Measurements from ENCODE around the gene COL19A1. TPM values are rescaled to one million over a fixed set of nuclear protein-coding genes. Genes with fewer than 3 reads are reported as not detected.

The COL19A1 gene
- total and polyA plus RNA-seq, 9 of the 15 experiments (the other 6 are each of a cell fraction or from before 2014, with no cell fraction given): not detected

GRCh38 chr6:70129341-70129740 lies 263.0 kb downstream of the COL19A1 start:
- 0% methylated on average over 3 of the region's 3 CpGs for WGBS (ENCODE audit: insufficient coverage, low coverage, missing lambda C conversion rate)
- H3K9ac ChIP-seq (ENCODE audit: insufficient read depth in 1 of 2, low read depth in 2 of 2, low read length in 2 of 2): no peak overlapping the region
- no peak overlapping the region for H3K4me2 ChIP-seq (ENCODE audit: insufficient read depth, low read length)
- DNase-seq (ENCODE audit: extremely low read depth in 1 of 4, low spot score in 3 of 4) (no peak), FAIRE-seq (no peak), ATAC-seq (no peak)
- intact Hi-C loops (cut with micrococcal nuclease) (no loop called here), in situ Hi-C loops (cut with MboI) (no loop called here)
- ChIA-PET CTCF (ENCODE audit: low intra/inter-chr PET ratio) (no interaction called here), POLR2A (interaction anchor here (0.8 kb wide), 1 partner anchor 14 kb away, joined by 7 read pairs; no protein-coding TSS in a partner anchor)
- no peaks in the 10 kb centered on the region for H3K9me1 ChIP-seq (ENCODE audit: control insufficient read depth, insufficient read depth, low read length)
- H3K27me3 ChIP-seq (ENCODE audit: control insufficient read depth in 2 of 2, insufficient read depth in 2 of 2, low read length in 2 of 2): peaks cover 0 to 5% of the 10 kb centered on the region in 2 experiments; a peak in 2 of 5 replicates
- H4K20me1 ChIP-seq (replicated peaks; ENCODE audit: control insufficient read depth, insufficient read depth, low read length): no peaks in the 10 kb centered on the region
- H3K27ac ChIP-seq (ENCODE audit: extremely low read depth, low read depth, low read length): no peak overlapping the region
- no peaks in the 10 kb centered on the region for H3K36me3 ChIP-seq (ENCODE audit: control insufficient read depth, insufficient read depth, low read length)
- no TSS peak for BruUV-seq (replicated peaks)
- no peak for TF ChIP-seq POLR2G (IDR thresholded peaks at IDR 0.05; ENCODE audit: low read depth, low read length)
- TF ChIP-seq RUNX1 (IDR thresholded peaks at IDR 0.05; ENCODE audit: low read depth): no peak
- no peaks in the 10 kb centered on the region for H3K9me3 ChIP-seq (replicated peaks; ENCODE audit: control insufficient read depth, insufficient read depth, low read depth, low read length)
- H3K4me1 ChIP-seq (replicated peaks in 1 of 2; ENCODE audit: control insufficient read depth in 2 of 2, insufficient read depth in 2 of 2, low read length in 2 of 2): no peaks in the 10 kb centered on the region
- H3K79me2 ChIP-seq (ENCODE audit: control insufficient read depth, insufficient read depth, low read length): no peaks in the 10 kb centered on the region
- H2AFZ ChIP-seq (ENCODE audit: low read depth, low read length): no peak overlapping the region
- no peak overlapping the region for H3K4me3 ChIP-seq

GRCh38 chr6:70130865-70131264 lies 264.5 kb downstream of the COL19A1 start:
- no peak overlapping the region for H3K4me3 ChIP-seq
- H4K20me1 ChIP-seq (replicated peaks; ENCODE audit: control insufficient read depth, insufficient read depth, low read length): no peaks in the 10 kb centered on the region
- no peaks in the 10 kb centered on the region for H3K9me3 ChIP-seq (replicated peaks; ENCODE audit: control insufficient read depth, insufficient read depth, low read depth, low read length)
- no TSS peak for BruUV-seq (replicated peaks)
- H3K27me3 ChIP-seq (ENCODE audit: control insufficient read depth in 2 of 2, insufficient read depth in 2 of 2, low read length in 2 of 2): peaks cover 0 to 5% of the 10 kb centered on the region in 2 experiments; a peak in 2 of 5 replicates
- no peak overlapping the region for H3K27ac ChIP-seq (ENCODE audit: extremely low read depth, low read depth, low read length)
- POLR2A ChIA-PET: no interaction called here
- intact Hi-C loops (cut with micrococcal nuclease): no loop called here
- H3K9me1 ChIP-seq (ENCODE audit: control insufficient read depth, insufficient read depth, low read length): no peaks in the 10 kb centered on the region
- in situ Hi-C loops (cut with MboI): no loop called here
- no peak overlapping the region for H3K4me2 ChIP-seq (ENCODE audit: insufficient read depth, low read length)
- CTCF ChIA-PET (ENCODE audit: low intra/inter-chr PET ratio): no interaction called here
- DNase-seq (ENCODE audit: extremely low read depth in 1 of 4, low spot score in 3 of 4) (no peak), ATAC-seq (no peak), FAIRE-seq (no peak)
- no peaks in the 10 kb centered on the region for H3K4me1 ChIP-seq (replicated peaks in 1 of 2; ENCODE audit: control insufficient read depth in 2 of 2, insufficient read depth in 2 of 2, low read length in 2 of 2)
- 0% methylated on average over 1 of the region's 1 CpG for WGBS (ENCODE audit: insufficient coverage, low coverage, missing lambda C conversion rate)
- no peak overlapping the region for H3K9ac ChIP-seq (ENCODE audit: insufficient read depth in 1 of 2, low read depth in 2 of 2, low read length in 2 of 2)
- H2AFZ ChIP-seq (ENCODE audit: low read depth, low read length): no peak overlapping the region
- H3K36me3 ChIP-seq (ENCODE audit: control insufficient read depth, insufficient read depth, low read length): no peaks in the 10 kb centered on the region
- no peaks in the 10 kb centered on the region for H3K79me2 ChIP-seq (ENCODE audit: control insufficient read depth, insufficient read depth, low read length)
- no peak for TF ChIP-seq ZNF146 (CRISPR knock-in tag; IDR thresholded peaks at IDR 0.05; ENCODE audit: unreplicated experiment)
- TF ChIP-seq, protein P1, sequence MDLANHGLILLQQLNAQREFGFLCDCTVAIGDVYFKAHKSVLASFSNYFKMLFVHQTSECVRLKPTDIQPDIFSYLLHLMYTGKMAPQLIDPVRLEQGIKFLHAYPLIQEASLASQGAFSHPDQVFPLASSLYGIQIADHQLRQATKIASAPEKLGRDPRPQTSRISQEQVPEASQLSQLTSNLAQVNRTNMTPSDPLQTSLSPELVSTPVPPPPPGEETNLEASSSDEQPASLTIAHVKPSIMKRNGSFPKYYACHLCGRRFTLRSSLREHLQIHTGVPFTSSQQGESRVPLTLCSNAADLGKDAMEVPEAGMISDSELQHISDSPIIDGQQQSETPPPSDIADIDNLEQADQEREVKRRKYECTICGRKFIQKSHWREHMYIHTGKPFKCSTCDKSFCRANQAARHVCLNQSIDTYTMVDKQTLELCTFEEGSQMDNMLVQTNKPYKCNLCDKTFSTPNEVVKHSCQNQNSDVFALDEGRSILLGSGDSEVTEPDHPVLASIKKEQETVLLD (IDR thresholded peaks at IDR 0.05): no peak
- TF ChIP-seq SMAD1 (IDR thresholded peaks at IDR 0.05; ENCODE audit: low read depth, low read length, partially characterized antibody): no peak
- TF ChIP-seq ZBTB8A (IDR thresholded peaks at IDR 0.05; ENCODE audit: partially characterized antibody): no peak
- no peak for TF ChIP-seq CUX1 (CRISPR knock-in tag; IDR thresholded peaks at IDR 0.05)
- no peak for TF ChIP-seq HMGN3 (IDR thresholded peaks at IDR 0.05; ENCODE audit: borderline replicate concordance, extremely low read depth, insufficient read length, low read depth, low read length)
